Renal cortical epithelial cell (primary cell): ENCODE measurements around the gene RTRAF. TPM values are rescaled to one million over a fixed set of nuclear protein-coding genes. Genes with fewer than 3 reads are reported as not detected.

ENCODE experiments used
- DNase-seq: peaks from one replicate; pipeline ENCODE4 v3.0.0-alpha.2; 2011; ENCODE audit warnings: low read depth
- total RNA-seq: library from RNA; depleted of rRNA; stranded (reverse); fragments of >200 nt; gene quantifications from 2 replicates; pipeline ENCODE4 v1.2.3, GENCODE V29; 2014

RTRAF gene
- 49.3 and 65.1 TPM in 2 replicates for total RNA-seq

DNA sequence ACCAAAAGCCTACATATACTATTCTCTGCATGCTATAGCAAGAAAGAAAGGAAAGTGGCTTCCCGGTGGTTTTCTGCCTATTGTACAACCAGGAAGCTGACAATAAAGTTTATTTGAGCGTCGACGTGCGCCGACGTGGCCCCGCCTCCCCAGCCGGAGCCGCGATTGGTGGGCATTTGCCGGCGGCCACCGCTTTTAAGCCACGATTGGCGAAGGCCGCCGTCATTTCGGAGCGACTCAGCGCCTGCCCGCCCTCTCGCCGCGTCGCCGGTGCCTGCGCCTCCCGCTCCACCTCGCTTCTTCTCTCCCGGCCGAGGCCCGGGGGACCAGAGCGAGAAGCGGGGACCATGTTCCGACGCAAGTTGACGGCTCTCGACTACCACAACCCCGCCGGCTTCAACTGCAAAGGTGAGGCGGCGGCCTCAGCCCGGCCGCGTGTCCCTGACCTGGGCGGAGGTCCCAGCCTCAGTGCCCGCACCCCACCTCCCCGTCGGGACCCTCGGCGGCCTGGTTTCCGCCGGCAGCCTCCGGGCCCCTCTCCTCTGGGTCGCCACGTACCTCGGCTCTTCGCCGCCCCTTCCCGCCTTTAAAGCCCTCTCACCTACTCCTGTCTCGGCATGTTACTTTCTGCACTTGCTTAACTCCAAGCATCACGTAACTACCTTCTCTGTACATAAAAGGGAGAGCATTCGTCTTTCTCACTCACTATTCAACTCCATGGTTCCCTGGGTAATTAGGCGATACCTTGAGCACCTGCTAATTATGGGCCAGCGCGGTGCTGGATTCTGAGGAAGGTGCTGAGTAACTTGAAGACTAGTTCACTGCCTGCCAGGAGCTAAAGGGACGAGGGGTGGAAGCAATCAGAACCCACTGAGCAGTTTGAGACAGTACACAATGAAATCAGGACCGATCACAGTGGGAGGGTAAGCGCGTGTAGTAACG, at the start of gene RTRAF:
RTRAF (plus strand) TSS at position 254 of the 942 bp plus-strand sequence; CDS start at position 348, 94 bp downstream.
- peak; percentile 84 for DNase-seq

DNA sequence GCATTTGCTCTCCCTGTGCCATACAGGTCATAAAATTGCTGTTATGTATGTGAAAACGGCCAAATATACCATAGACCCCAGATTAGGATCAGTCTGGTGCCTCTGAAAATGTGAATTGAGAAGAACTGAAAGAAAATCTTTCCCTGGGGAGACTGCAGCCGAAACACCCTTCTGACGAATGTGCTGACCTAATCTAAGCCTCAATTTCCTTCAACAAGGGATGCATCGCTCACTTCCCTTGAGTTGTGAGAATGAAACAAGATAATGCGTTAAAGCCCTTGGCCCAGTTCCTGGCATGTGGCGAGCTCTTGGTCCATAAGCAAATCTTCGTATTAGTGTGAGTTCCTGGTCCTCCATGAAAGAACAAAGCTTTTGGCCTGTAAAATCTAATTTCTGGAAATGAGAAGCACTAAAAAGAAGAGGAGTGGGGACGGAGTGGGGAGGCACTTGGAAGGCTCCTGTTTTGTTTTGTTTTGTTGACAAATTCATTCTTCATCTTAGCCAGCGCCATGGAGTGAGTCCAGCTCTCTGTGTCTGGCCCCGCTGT, 49.5 kb upstream of the RTRAF start:
- no peak for DNase-seq

- no peak for DNase-seq
Observed at GRCh38 chr14:51942971-51943370, 46.4 kb upstream of the RTRAF start.

- no peak for DNase-seq
Observed at GRCh38 chr14:51950007-51950406, 39.3 kb upstream of the RTRAF start.

- no peak for DNase-seq
Observed at GRCh38 chr14:51951656-51952055, 37.7 kb upstream of the RTRAF start.

GRCh38 chr14:51954031-51954430, 35.3 kb upstream of the RTRAF start:
- DNase-seq: no peak

GRCh38 chr14:51954657-51955056, 34.7 kb upstream of the RTRAF start:
- DNase-seq: no peak

DNA sequence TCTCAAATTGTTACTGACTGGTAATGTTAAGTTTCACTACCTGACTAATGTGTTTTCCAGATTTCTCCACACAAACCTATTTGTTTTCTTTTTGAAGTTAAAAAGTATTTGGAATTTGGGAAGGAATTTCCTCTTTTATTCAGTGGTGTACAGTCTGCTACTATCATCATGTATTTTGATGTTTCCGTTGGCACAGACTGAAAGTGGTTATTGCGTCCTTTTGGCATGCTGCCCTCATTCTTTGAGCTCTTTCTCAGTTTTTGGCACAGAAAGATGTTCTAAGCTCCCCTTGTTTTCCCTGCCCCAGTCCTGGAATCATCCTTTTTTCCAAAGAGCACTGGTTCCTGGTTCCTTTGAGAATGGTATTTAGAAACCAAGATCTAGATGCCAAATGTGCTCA, 31.4 kb upstream of the RTRAF start:
- no peak for DNase-seq

DNA sequence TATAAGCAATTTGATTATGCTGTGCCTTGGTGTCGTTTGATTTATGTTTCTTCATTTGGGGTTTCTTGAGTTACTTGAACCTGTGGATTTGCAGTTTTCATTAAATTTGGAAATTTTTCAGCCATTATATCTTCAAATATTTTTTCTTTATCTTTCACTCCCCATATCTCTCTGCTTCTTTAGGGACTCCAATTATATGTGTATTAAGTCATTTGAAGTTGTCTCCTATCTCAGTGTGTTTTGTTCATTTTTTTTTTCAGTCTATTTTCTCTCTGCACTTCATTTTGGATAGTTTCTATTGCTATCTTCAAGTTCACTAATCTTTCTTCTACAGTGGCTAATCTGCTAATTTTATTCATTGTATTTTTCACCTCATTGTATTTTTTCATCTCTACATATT, 29.4 kb upstream of the RTRAF start:
- DNase-seq: no peak

DNA sequence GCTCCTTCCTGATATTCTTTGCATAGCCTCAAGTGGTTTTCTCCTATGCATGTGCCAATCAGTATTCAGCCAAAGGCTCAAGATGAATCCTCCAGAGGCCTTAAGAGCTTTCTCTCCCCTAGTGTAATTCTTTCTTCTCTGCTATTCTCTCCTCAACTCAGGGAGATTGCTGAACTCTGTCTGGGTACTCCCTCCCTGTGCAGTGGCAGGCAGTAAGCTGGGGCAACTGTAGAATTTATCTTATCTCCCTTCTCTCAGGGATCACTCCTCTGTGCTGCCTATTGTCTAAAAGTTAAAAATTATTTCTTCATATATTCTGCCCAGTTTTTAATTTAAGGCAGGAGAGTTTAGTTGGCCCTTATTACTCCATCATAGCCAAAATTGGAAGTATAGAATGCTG, 28.5 kb upstream of the RTRAF start:
- no peak for DNase-seq

- peak; percentile 19 for DNase-seq
Observed at GRCh38 chr14:51962711-51963110, 26.6 kb upstream of the RTRAF start.

DNA sequence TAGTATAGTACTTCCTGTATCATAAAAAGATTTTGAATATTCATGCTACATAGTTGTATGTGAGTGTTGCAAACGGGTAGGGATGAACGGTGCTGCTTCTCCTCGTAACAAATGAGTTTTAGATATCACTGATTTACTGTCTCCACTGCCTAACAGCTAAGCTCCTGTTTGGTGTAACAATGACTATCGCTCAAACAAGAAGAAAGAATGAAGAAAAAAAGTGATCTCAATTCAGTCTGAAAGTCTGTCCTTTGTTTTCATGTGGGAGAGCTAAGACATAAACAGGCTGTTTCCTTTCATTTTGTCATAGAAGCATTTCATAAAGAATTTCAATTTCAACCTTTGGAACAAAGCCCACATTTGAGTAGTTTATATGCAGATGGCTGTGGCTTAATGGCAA, 26.1 kb upstream of the RTRAF start:
- DNase-seq: no peak

- DNase-seq: no peak
Observed at GRCh38 chr14:51967521-51967920, 21.8 kb upstream of the RTRAF start.

GRCh38 chr14:51969852-51970540, 19.4 kb upstream of the RTRAF start:
- no peak for DNase-seq

- DNase-seq: no peak
Observed at GRCh38 chr14:51972566-51972965, 16.8 kb upstream of the RTRAF start.

GRCh38 chr14:51977075-51977474, 12.3 kb upstream of the RTRAF start:
- DNase-seq: no peak

DNA sequence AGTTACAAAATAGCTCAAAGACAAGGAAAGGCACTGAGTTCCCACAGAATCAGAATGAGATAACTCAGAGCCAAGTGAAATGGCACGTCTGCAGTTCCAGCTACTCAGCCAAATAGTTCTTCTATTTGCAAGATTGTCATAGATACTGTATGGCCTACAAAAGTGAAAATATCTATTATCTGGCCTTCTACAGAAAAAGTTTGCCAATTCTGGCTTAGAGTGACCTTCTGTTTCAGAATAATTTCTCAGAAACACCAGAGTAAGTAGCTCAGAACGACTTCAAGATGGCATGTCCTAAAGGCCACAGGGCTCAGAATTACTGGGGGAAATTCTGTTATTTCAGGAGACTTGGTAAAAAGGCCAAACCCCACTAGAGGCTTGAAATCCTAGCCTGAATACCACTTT, 10.7 kb upstream of the RTRAF start:
- DNase-seq: no peak

- DNase-seq: peak; percentile 67
Observed at GRCh38 chr14:51979088-51979709, 10.1 kb upstream of the RTRAF start.

GRCh38 chr14:51981218-51981854, 8.0 kb upstream of the RTRAF start:
- no peak for DNase-seq

- DNase-seq: no peak
Observed at GRCh38 chr14:51988221-51988620, 1.1 kb upstream of the RTRAF start.

DNA sequence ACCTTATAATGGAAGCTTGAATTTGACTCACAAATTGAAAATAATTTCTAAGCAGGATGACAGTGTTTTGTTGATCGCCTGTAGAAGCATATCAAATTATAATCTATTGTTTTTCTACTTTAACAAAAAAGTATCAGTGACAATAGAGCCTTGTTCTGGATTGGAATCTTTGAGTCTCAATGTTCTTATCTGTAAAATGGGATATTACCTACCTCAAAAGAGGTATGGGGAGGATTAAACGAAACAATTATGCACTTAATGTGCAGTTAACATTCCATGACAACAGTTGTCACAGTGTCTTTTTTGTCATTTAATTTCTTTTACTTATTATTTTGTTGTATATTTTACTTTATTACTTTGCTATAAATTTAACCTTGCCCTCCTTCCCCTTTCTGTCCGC, 1.1 kb downstream of the RTRAF start:
- DNase-seq: no peak
